Measurements from ENCODE around the gene HOXA4. TPM values are rescaled to one million over a fixed set of nuclear protein-coding genes. Genes with fewer than 3 reads are reported as not detected.

HOXA4 gene
- total RNA-seq, 1 donor from 2014 or later: 0.15 TPM

DNA sequence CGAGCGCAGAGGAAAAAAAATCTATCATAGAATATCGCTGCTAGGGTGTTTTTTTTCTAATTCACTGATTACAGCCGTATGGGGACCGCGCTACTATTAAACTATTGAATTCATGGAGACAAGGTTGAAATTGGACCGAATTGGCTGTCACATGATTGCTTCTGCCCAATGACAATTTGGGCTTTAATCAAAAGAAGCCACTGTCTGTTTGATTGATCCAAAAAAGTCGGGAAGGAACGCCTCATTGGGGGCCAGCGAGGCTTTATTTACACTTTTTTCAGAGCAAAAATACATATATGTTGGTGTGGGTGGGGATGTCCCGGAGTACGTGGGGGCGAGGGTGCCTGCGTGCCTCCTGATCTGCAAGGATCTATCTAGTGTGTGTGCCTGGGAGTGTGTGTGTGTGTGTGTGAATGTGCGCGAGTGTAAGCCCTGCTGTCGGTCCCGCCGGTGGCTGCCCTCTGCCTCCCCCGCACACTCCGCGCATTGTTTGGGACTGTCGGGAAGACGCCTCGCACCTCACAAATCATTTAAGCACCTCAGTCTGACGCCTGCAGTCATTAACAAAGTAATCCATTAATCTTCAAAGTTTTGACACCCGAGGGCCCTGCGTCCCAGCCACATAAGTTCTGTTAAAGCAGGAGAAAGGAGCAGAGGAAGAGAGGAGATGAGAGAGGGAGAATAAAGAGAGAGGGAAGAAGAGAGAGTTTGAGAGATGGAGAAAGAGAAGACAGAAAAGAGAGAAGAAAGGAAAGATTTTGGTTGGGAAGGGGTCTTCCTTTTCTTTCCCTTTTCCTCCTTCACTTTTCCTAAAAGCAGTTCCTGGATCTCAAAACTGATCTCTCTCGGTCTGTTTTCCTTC, 27.7 kb downstream of the HOXA4 start, which contains the start of gene HOXA2:
TSS of gene HOXA2 (minus strand) at position 103 of the 862 bp plus-strand sequence. CDS start 183 bp downstream, outside the sequence.
- ATAC-seq (no peak), DNase-seq (no peak)
- intact Hi-C loops (cut with micrococcal nuclease): no loop called here

DNA sequence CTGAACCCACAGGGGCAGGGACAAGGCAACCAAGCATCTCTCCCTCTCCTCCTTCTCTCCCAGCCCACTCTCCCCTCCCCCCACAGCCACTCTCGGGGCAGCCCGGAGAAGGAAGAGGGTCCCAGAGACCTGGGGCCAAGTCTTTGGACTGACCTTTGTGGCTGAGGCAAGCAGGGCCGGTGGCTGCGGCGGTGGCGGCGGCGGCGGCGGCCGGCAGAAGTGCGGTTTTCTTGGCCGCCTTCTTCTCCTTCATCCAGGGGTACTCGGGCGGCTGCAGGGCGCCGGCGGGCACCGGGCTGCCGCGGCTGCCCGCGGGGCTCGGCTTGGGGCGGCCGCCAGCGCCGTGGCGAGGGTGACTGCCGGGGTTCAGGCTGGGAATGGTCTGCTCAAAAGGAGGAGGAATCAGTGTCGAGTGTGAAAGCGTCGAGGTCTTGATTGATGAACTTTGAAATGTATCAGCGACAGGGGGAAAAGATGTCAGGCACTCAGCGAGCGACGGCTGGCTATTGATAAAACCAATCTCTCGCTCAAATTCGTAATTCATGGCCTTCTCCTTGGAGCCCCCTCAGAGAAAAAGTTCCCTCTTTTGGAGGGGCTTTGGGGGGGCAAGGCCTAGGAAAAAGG, 28.5 kb downstream of the HOXA4 start:
- no peak for ATAC-seq

DNA sequence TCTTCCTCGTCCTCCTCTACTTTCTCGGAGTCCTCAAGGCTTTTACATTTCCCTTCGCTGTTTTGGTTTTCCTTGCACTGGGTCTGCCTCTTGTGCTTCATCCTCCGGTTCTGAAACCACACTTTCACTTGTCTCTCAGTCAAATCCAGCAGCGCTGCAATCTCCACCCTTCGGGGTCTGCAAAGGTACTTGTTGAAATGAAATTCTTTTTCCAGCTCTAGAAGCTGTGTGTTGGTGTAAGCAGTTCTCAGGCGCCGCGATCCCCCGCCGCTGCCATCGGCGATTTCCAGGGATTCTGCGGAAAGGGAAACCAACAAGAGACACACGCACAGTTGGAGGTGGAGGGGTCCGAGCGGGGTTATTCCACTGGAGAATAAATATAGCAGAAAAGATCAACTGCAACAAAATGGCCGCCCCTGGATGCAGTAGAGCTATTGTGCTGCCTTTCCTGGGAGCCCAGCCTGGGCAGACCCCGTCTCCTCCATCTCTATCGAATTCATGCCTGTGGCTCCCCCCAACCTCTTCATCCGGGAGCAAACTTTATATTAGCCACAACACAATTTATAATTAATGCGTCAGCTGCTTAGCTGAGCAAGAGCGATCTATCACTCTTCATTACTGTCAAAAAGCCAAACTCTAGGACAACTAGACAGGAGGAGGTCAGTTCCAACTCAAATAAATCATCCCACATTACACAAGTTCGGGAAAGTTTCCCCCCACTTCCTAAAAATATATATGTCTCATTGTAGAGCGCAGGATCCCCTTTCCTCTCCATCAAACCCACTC, 29.2 kb downstream of the HOXA4 start:
- intact Hi-C loops (cut with micrococcal nuclease): no loop called here
- ATAC-seq (no peak), DNase-seq (no peak)

More for the DNA sequence above, 28.5 kb downstream of the HOXA4 start:
- DNase-seq: no peak
- intact Hi-C loops (cut with micrococcal nuclease): no loop called here

DNA sequence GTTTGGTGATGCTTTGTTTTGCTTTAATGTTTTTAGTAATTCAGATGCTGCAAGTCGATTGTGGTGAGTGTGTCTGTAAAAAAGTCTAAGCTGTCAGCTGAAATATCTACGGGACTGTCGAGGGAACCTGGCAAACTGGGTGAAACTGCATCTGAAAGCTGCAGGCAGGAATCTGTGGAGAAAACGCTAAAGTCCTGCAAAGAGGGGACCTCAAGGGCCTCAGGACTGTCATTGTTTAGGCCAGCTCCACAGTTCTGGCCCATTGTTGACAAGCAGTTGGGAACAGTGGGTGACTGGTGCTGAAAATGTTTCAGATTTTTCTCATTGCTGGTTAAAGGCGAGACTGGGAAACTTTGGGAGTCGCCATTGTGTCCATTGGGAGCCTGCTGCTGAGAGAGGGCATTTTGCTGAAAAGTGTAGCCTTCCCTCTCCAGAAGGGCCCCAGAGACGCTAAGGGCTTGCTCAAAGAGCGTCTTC, 29.8 kb downstream of the HOXA4 start:
- ATAC-seq: no peak
- intact Hi-C loops (cut with micrococcal nuclease): no loop called here
- no peak for DNase-seq

DNA sequence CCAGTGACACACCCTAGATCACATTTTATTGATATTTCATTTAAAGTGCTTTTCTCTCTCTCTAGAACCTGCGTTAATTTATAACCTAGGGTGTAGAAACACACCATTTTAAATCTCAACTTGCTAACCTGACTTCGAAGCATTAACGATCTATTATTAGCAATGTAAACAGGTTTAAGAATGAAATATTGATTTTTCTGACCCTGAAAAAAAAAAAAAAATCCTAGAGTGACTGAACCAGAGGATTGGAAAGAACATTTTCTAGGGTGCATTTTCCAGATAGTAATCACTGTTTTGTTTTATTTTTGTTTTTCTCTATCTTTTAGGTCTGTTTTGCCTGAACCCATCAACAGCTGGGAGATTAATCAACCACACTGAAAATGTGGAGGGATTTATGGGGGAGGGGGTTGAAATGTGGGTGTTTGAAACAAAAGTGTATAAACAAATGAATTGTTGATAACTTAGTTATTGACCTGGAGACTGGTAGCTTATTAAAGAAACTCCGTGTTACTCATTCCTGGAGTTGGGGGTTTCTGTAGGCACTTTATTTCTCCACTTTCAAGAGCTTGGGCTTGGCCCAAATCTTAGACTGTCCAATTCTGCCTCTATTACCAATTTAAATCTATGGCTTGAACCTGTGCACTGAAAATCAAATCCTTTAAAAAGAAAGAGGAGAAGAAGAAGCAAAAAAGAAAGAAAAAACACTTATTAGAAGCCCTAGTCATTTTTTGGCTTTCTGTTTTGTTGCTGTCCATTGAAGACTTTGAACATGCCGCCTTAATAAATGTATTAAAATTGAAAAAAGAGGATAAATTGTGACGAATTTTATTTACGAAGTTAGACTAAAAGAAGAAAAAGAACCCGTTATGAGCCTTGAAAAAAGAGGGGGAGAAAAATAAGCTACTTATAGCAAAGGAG, 30.8 kb downstream of the HOXA4 start:
- intact Hi-C loops (cut with micrococcal nuclease): no loop called here

DNA sequence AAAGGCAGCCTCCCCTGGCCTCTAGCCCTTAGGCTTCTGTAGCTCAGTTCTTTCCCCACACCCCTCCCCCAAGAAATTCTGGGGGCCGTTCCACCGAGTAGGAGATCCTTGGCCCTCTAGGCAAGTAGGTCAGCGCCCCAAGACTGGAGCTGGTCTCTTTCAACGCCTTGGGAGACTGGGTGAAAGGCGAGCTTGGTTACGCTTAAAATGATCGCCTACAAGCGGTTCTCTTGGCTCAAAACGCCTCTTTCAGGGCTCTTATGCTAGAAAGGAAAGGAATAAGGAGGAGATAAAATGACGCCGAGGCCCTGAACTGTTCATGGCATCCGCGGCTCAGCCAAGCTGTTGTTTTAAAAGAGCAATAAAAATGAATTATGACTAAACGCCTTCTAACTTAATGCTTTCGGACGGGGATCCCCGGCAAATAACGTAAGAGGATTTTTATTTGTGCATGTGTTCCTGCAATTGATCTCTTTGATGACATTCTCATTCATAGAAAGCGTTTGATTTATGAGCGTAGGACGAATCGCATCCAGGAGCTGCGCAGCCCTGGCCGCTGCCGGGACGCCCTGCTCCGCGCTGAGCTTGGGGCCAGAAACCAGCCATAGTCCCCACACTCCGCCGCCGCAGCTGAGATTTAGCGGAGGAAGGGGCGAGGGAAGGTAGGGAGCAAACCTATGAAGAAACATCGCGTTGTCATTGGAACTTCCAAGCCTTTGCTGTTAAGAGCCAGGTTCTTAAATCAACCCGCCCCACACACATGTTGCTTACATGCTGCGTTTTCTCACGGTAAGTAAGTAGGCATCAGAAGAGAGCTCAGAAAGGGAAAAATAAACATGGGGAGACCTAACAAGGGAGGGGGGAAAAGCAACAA, 31.7 kb downstream of the HOXA4 start:
- intact Hi-C loops (cut with micrococcal nuclease): no loop called here
- no peak for DNase-seq
- no peak for ATAC-seq

More for the DNA sequence above, 30.8 kb downstream of the HOXA4 start:
- ATAC-seq: no peak
- DNase-seq: no peak

DNA sequence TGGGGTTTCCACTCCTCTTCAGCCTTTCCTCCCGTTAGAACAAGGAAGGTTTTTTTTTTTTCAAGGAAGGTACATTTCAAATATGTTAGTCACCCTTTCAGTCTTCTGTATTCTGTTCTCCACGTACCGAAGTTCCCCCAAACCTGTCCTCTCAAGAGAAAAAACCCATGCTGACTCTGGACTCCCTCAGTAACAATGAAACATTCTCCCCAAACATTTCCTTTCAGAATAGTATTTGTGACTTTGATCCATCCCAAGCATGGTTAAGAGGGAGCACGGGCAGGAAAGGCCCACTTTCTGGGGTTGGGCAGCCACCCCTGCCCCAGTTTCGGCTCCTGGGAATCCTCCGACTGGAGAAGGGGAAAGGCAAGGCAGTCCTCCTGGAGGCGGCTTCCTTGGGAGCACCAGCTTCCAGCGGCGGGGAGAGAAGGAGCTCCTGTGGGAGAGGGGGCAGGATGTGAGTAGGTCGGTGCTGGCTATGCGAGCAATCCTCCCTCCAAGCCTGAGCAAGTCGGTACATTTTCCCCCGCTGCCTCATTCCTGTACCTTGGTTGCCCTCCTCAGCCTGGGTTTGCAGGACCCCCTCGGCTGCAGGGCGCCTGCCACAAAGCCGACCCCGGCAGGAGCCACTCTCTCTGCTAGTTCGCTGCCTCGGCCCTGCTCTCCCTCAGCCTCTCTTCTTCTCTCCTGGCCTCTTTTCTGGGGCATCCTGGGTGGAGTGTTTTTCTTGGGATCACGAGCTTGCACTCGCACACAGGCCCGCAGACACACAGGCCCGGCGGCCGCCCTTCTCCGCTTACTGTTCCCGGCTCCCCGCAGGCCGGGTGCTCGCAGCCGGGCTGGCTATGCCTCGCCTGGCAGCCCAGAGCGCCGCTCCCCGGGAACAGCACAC, 32.6 kb downstream of the HOXA4 start:
- DNase-seq (no peak), ATAC-seq (no peak)
- intact Hi-C loops (cut with micrococcal nuclease): no loop called here

DNA sequence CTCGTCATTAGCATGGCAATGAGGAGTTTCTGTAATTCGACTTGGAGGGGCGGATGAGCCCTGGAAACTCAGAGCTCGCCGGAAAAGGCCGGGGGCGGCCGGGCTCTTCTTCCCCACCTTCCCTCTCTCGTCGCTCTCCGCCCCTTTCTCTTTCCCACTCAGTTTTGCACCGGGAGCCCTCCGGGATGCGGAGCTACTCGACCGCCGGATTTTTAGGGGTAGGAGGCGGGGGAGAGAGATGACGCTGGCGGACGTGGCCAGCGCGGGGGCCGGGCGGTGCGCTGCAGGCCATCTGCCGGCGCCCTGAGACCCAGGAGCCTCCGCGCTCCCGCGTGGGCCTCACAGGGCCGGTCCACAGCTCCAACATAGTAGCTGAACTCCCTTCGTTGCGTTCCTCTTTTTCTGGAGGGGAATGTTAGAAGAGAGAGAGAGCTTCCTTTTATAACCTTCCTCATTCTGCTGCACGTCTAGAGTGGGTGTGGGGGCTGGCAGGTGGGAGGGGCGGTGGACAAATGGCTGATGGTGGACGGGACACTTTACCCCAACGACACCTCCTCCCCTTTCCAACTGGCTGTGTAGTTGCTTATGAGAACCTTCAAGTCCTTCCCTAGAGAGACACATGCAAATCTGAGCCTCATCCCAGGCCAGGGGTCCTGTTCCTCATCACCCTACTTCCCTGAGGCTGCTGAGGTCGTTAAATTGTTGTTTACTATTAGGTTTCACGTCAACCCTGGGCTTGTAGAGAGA, 33.6 kb downstream of the HOXA4 start:
- DNase-seq: no peak
- peak; percentile 71 for ATAC-seq
- intact Hi-C loops (cut with micrococcal nuclease): no loop called here

DNA sequence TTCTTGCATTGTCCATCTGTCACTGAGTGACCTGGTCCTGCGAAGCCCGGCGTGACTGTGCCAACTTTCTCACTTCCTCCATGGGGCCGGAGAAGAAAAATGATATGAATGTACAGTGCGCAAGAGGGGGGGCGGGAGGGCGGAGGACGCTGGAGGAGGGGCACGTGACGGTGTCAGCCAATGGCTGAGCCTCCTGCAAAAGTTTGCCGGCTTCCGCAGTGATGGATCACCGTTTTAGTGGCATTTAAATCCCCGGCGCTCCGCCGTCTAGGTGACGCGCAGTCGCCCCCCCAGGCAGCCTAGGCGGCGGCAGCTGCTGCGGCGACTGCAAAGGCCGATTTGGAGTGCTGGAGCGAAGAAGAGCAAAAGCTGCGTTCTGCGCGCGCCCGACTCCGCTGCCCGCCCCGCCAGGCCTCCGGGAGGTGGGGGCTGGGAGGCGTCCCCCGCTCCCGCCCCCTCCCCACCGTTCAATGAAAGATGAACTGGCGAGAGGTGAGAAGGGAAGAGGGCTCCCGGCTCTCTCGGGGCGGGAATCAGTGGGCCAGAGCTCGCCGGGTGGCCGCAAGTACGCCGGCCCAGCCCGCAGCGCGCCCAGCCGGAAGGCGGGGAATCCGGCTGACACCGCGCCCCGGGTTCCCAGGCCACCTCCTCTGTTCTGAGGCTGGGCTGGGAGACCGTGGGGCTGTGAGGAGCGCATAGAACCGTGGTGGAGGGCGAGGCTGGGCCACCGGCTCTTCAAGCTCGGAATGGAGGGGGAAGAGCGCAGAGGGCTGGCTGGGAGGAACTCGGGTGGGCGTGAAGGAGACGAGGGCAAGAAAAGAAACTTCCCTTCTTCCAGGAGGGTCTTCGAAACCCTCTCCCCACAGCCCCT, 34.4 kb downstream of the HOXA4 start, which contains the start of gene HOXA1:
TSS of gene HOXA1 (minus strand) at position 104 of the 871 bp plus-strand sequence. CDS start at position 16, 88 bp downstream.
- intact Hi-C loops (cut with micrococcal nuclease): no loop called here
- ATAC-seq: peak; percentile 85
- peak; percentile 65 for DNase-seq

DNA sequence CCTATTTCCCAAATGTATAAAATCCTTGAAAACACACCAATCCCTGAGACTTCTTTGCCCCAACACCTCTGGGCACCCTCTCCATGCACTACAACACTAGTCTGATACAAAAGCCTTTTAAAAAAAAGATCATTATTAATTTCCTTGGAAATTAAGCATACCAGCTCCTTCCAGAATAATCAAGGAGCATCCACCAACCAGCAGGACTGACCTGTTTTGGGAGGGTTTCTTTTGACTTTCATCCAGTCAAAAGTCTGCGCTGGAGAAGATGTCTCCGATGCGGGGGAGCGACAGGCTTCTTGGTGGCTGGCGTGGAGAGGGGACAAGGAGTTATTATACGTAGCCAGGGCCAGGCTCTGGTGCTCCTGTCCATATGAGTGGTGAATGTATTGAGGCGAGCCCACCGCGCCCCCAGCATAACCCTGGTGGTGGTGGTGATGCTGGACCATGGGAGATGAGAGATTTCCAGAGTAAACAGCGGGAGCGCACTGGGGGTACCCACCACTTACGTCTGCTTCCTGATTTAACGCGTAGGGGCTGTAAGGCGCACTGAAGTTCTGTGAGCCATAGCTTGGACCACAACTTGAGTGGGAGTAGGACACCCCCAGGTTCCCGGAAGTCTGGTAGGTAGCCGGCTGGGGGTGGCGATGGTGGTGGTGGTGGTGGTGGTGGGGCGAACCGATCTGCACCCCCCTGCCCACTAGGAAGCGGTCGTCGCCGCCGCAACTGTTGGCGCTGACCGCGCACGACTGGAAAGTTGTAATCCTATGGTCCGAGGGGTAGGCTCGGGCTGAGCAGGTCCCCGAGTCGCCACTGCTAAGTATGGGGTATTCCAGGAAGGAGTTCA, 35.3 kb downstream of the HOXA4 start:
- intact Hi-C loops (cut with micrococcal nuclease): no loop called here
- ATAC-seq (no peak), DNase-seq (no peak)

DNA sequence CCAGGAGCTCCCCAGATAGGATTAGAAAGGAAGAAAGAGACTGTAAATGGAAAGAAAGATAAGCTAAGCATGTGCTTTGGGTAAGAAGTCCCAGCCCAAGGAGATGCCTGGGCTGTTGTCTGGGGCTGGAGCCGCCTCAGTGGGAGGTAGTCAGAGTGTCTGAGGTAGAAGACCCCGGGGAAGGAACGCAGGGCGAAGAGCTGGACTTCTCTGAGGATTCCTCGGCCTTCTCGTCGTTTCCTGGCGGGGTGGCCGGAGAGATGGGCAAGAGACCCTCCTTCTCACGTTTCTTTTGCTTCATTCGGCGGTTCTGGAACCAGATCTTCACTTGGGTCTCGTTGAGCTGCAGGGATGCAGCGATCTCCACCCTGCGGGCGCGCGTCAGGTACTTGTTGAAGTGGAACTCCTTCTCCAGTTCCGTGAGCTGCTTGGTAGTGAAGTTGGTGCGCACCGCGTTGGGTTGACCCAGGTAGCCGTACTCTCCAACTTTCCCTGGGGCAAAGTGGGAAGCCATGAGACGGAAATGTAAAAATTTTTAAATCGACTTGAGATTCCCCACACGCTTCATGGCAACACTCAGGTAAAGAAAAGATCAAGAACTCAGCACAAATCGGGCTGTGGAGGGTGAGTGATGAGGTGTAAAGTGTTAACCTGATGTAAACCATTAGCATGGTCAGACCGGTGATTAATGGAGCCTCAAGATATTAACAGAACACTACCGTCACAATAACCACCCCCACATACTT, 36.1 kb downstream of the HOXA4 start:
- no peak for ATAC-seq
- DNase-seq: no peak
- intact Hi-C loops (cut with micrococcal nuclease): no loop called here

DNA sequence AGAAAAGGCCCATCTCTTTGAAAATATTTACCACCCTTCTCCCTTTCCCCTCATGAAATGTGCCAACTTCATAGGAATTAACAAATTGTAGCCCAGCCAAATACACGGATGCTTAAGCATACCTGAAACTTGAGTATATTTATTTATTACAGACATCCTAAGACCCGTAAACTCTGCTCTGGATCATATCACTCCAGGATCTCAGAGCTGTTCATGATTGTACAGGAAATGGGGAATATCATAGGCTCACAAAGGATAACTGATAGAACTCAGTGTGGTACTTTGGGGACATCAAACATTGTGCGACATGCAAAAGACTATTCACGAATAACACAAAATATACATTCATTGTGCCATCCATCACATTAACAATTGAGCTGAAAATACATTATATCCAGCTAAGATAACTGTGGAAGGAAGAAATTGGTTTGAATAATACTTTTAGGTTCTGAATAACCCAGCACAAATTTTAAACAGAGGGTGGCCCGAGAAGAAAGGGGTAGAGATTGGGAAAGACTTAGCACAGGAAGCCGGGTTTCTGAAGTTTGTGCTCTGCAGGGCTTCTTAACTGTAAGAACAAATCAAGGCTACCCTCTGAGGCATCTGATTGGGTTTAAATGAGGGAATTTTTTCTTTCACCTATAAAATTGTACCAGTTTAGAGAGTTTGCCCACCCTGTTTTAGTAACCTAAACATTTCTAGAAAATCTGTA, 37.2 kb downstream of the HOXA4 start:
- intact Hi-C loops (cut with micrococcal nuclease): no loop called here
- DNase-seq (no peak), ATAC-seq (no peak)

DNA sequence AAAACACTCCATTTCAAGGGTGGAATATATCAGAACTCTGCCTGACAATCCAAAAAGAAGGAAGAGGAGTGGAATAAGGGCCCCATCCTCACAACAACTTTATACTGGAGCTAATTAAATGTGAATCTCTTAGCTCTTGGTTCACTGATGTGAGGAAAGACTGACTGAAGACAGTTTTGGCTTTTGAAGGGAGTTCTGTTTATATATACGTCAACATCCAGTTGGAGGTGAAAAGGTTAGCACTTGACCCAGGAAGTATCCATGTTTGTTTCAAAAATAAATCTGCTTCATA, 37.8 kb downstream of the HOXA4 start:
- no peak for DNase-seq
- ATAC-seq: no peak
- intact Hi-C loops (cut with micrococcal nuclease): no loop called here
